ENCODE measurements around the gene MOB3A. TPM values are rescaled to one million over a fixed set of nuclear protein-coding genes. Genes with fewer than 3 reads are reported as not detected.

The MOB3A gene
- polyA plus RNA-seq, 3 donors from 2014 or later, result 39.4 to 160 (median 42.2) TPM

GRCh38 chr19:2044709-2045500 is 51.2 kb downstream of the MOB3A start:
- peaks cover 0 to 29% (median 26%) of the 10 kb centered on the region in 3 donors for H3K27me3 Mint-ChIP-seq (ENCODE audit: low read depth in 3 of 3)
- H3K36me3 Mint-ChIP-seq, result no peaks in the 10 kb centered on the region
- H3K9me3 Mint-ChIP-seq, result no peaks in the 10 kb centered on the region
- peaks cover 12 to 41% of the 10 kb centered on the region in 2 donors for H3K4me1 Mint-ChIP-seq
- H3K4me3 Mint-ChIP-seq, result no peak overlapping the region
- peak overlapping the region; percentile 40 to 89 (median 82) for H3K27ac Mint-ChIP-seq
- DNase-seq, result no peak

GRCh38 chr19:2043961-2044708 is 52.0 kb downstream of the MOB3A start:
- Mint-ChIP-seq H3K36me3 (no peaks in the 10 kb centered on the region), H3K9me3 (no peaks in the 10 kb centered on the region), H3K4me3 (peak overlapping the region in 1 of 5 donors; percentile 7), H3K4me1 (peaks cover 5 to 35% of the 10 kb centered on the region in 2 donors), H3K27ac (peak overlapping the region; percentile 72 to 93 (median 86)), H3K27me3 (ENCODE audit: low read depth in 3 of 3) (peaks cover 0 to 27% (median 24%) of the 10 kb centered on the region in 3 donors)
- DNase-seq, result no peak

GRCh38 chr19:2043251-2043641 is 52.9 kb downstream of the MOB3A start:
- peaks cover 0 to 27% (median 24%) of the 10 kb centered on the region in 3 donors for H3K27me3 Mint-ChIP-seq (ENCODE audit: low read depth in 3 of 3)
- H3K27ac Mint-ChIP-seq, result peak overlapping the region; percentile 85 to 93 (median 88)
- H3K9me3 Mint-ChIP-seq, result no peaks in the 10 kb centered on the region
- H3K4me1 Mint-ChIP-seq, result peaks cover 5 to 27% of the 10 kb centered on the region in 2 donors
- no peaks in the 10 kb centered on the region for H3K36me3 Mint-ChIP-seq
- no peak for DNase-seq
- H3K4me3 Mint-ChIP-seq, result peak overlapping the region; percentile 28 to 71 (median 58)

GRCh38 chr19:2042485-2043250 is 53.5 kb downstream of the MOB3A start:
- H3K9me3 Mint-ChIP-seq, result no peaks in the 10 kb centered on the region
- H3K36me3 Mint-ChIP-seq, result no peaks in the 10 kb centered on the region
- peaks cover 5 to 21% of the 10 kb centered on the region in 2 donors for H3K4me1 Mint-ChIP-seq
- peaks cover 0 to 27% (median 25%) of the 10 kb centered on the region in 3 donors for H3K27me3 Mint-ChIP-seq (ENCODE audit: low read depth in 3 of 3)
- H3K4me3 Mint-ChIP-seq, result peak overlapping the region; percentile 52 to 71 (median 59)
- peak overlapping the region; percentile 85 to 93 (median 88) for H3K27ac Mint-ChIP-seq
- no peak for DNase-seq

- peak overlapping the region; percentile 52 to 71 (median 59) for H3K4me3 Mint-ChIP-seq
- peaks cover 0 to 27% (median 26%) of the 10 kb centered on the region in 3 donors for H3K27me3 Mint-ChIP-seq (ENCODE audit: low read depth in 3 of 3)
- no peaks in the 10 kb centered on the region for H3K36me3 Mint-ChIP-seq
- H3K27ac Mint-ChIP-seq, result peak overlapping the region; percentile 85 to 94 (median 91)
- H3K4me1 Mint-ChIP-seq, result peaks cover 5 to 19% of the 10 kb centered on the region in 2 donors
- peak; percentile 99 to 100 (median 100) for DNase-seq
- no peaks in the 10 kb centered on the region for H3K9me3 Mint-ChIP-seq
Measured at GRCh38 chr19:2041683-2042484, 54.2 kb downstream of the MOB3A start.

- Mint-ChIP-seq H3K36me3 (no peaks in the 10 kb centered on the region), H3K4me1 (peaks cover 5 to 16% of the 10 kb centered on the region in 2 donors), H3K9me3 (no peaks in the 10 kb centered on the region), H3K4me3 (peak overlapping the region in 4 of 5 donors; percentile 38 to 48 (median 46)), H3K27me3 (ENCODE audit: low read depth in 3 of 3) (peaks cover 0 to 27% (median 23%) of the 10 kb centered on the region in 3 donors), H3K27ac (peak overlapping the region; percentile 82 to 94 (median 86))
- DNase-seq, result no peak
Measured at GRCh38 chr19:2041433-2041682, 54.8 kb downstream of the MOB3A start.

- H3K4me3 Mint-ChIP-seq, result peak overlapping the region in 2 of 5 donors; percentile 38 to 48
- H3K27ac Mint-ChIP-seq, result peak overlapping the region; percentile 82 to 94 (median 86)
- H3K27me3 Mint-ChIP-seq (ENCODE audit: low read depth in 3 of 3), result peaks cover 0 to 26% (median 25%) of the 10 kb centered on the region in 3 donors
- DNase-seq, result no peak
- H3K4me1 Mint-ChIP-seq, result peaks cover 5 to 16% of the 10 kb centered on the region in 2 donors
- H3K9me3 Mint-ChIP-seq, result no peaks in the 10 kb centered on the region
- no peaks in the 10 kb centered on the region for H3K36me3 Mint-ChIP-seq
Measured at GRCh38 chr19:2040647-2041432, 55.3 kb downstream of the MOB3A start.

GRCh38 chr19:2039959-2040646 is 56.0 kb downstream of the MOB3A start:
- Mint-ChIP-seq H3K9me3 (no peaks in the 10 kb centered on the region), H3K27me3 (ENCODE audit: low read depth in 3 of 3) (peaks cover 0 to 26% (median 25%) of the 10 kb centered on the region in 3 donors), H3K4me1 (peaks cover 8 to 19% of the 10 kb centered on the region in 2 donors), H3K4me3 (no peak overlapping the region), H3K36me3 (no peaks in the 10 kb centered on the region), H3K27ac (peak overlapping the region in 5 of 6 donors; percentile 49 to 94 (median 64))
- no peak for DNase-seq

GRCh38 chr19:2039089-2039958 is 56.8 kb downstream of the MOB3A start:
- H3K4me3 Mint-ChIP-seq, result peak overlapping the region in 1 of 5 donors; percentile 17
- H3K36me3 Mint-ChIP-seq, result no peaks in the 10 kb centered on the region
- peaks cover 0 to 22% (median 20%) of the 10 kb centered on the region in 3 donors for H3K27me3 Mint-ChIP-seq (ENCODE audit: low read depth in 3 of 3)
- peak overlapping the region in 5 of 6 donors; percentile 46 to 85 (median 76) for H3K27ac Mint-ChIP-seq
- DNase-seq, result no peak
- no peaks in the 10 kb centered on the region for H3K9me3 Mint-ChIP-seq
- H3K4me1 Mint-ChIP-seq, result peaks cover 8 to 19% of the 10 kb centered on the region in 2 donors

GRCh38 chr19:2038284-2039088 is 57.6 kb downstream of the MOB3A start:
- peaks cover 8 to 15% of the 10 kb centered on the region in 2 donors for H3K4me1 Mint-ChIP-seq
- DNase-seq, result no peak
- no peak overlapping the region for H3K4me3 Mint-ChIP-seq
- peaks cover 0 to 17% (median 17%) of the 10 kb centered on the region in 3 donors for H3K27me3 Mint-ChIP-seq (ENCODE audit: low read depth in 3 of 3)
- H3K36me3 Mint-ChIP-seq, result no peaks in the 10 kb centered on the region
- no peaks in the 10 kb centered on the region for H3K9me3 Mint-ChIP-seq
- H3K27ac Mint-ChIP-seq, result no peak overlapping the region
